IPS-18a (cell line): Measurements from ENCODE around the gene LOXHD1.

Experiments
- H3K27ac ChIP-seq: one replicate; pipeline ENCODE4 v1.5.1; 2013; ENCODE audit warnings: low read length
- H3K27me3 ChIP-seq: one replicate; pipeline ENCODE4 v1.6.1; 2013; ENCODE audit warnings: mild to moderate bottlenecking, low read length; ENCODE audit not compliant: control insufficient read depth, insufficient read depth
- H3K36me3 ChIP-seq: one replicate; pipeline ENCODE4 v1.6.1; 2013; ENCODE audit warnings: low read depth, low read length; ENCODE audit not compliant: control insufficient read depth
- H3K4me1 ChIP-seq: one replicate; pipeline ENCODE4 v1.6.1; 2013; ENCODE audit warnings: low read depth, low read length; ENCODE audit not compliant: control insufficient read depth
- H3K4me3 ChIP-seq: one replicate; pipeline ENCODE4 v1.5.1; 2013; ENCODE audit warnings: low read length
- H3K9ac ChIP-seq: one replicate; pipeline ENCODE4 v1.6.1; 2013; ENCODE audit warnings: mild to moderate bottlenecking, low read length, moderate library complexity
- H3K9me3 ChIP-seq: one replicate; pipeline ENCODE4 v1.6.1; 2013; ENCODE audit warnings: low read depth, low read length; ENCODE audit not compliant: control insufficient read depth

LOXHD1 gene

GRCh38 chr18:46639386-46639785 lies 17.6 kb downstream of the LOXHD1 start:
- H3K27ac ChIP-seq = no peak overlapping the region
- no peak overlapping the region for H3K4me3 ChIP-seq
- no peak overlapping the region for H3K9ac ChIP-seq
- H3K36me3 ChIP-seq = no peaks in the 10 kb centered on the region
- no peaks in the 10 kb centered on the region for H3K27me3 ChIP-seq
- H3K9me3 ChIP-seq = no peaks in the 10 kb centered on the region
- no peaks in the 10 kb centered on the region for H3K4me1 ChIP-seq

GRCh38 chr18:46636040-46636630 lies 20.9 kb downstream of the LOXHD1 start:
- no peaks in the 10 kb centered on the region for H3K9me3 ChIP-seq
- no peaks in the 10 kb centered on the region for H3K27me3 ChIP-seq
- H3K36me3 ChIP-seq = no peaks in the 10 kb centered on the region
- no peak overlapping the region for H3K27ac ChIP-seq
- H3K4me3 ChIP-seq = no peak overlapping the region
- H3K4me1 ChIP-seq = no peaks in the 10 kb centered on the region
- H3K9ac ChIP-seq = no peak overlapping the region

- no peaks in the 10 kb centered on the region for H3K4me1 ChIP-seq
- H3K4me3 ChIP-seq = no peak overlapping the region
- no peak overlapping the region for H3K27ac ChIP-seq
- no peak overlapping the region for H3K9ac ChIP-seq
- H3K36me3 ChIP-seq = no peaks in the 10 kb centered on the region
- H3K27me3 ChIP-seq = no peaks in the 10 kb centered on the region
- no peaks in the 10 kb centered on the region for H3K9me3 ChIP-seq
Observed at GRCh38 chr18:46632401-46633071, 24.5 kb downstream of the LOXHD1 start.

GRCh38 chr18:46630991-46631390 lies 26.0 kb downstream of the LOXHD1 start:
- Histone ChIP-seq H3K27ac (no peak overlapping the region), H3K4me1 (no peaks in the 10 kb centered on the region), H3K36me3 (no peaks in the 10 kb centered on the region), H3K9ac (no peak overlapping the region), H3K9me3 (no peaks in the 10 kb centered on the region), H3K27me3 (no peaks in the 10 kb centered on the region), H3K4me3 (no peak overlapping the region)

GRCh38 chr18:46630160-46630559 lies 26.9 kb downstream of the LOXHD1 start:
- H3K4me3 ChIP-seq = no peak overlapping the region
- no peaks in the 10 kb centered on the region for H3K4me1 ChIP-seq
- no peak overlapping the region for H3K27ac ChIP-seq
- H3K36me3 ChIP-seq = no peaks in the 10 kb centered on the region
- H3K9ac ChIP-seq = no peak overlapping the region
- no peaks in the 10 kb centered on the region for H3K9me3 ChIP-seq
- no peaks in the 10 kb centered on the region for H3K27me3 ChIP-seq

GRCh38 chr18:46629361-46629760 lies 27.7 kb downstream of the LOXHD1 start:
- Histone ChIP-seq H3K4me3 (no peak overlapping the region), H3K4me1 (no peaks in the 10 kb centered on the region), H3K9me3 (no peaks in the 10 kb centered on the region), H3K27ac (no peak overlapping the region), H3K9ac (no peak overlapping the region), H3K27me3 (no peaks in the 10 kb centered on the region), H3K36me3 (no peaks in the 10 kb centered on the region)

GRCh38 chr18:46628206-46628605 lies 28.8 kb downstream of the LOXHD1 start:
- Histone ChIP-seq H3K27ac (no peak overlapping the region), H3K4me1 (no peaks in the 10 kb centered on the region), H3K36me3 (no peaks in the 10 kb centered on the region), H3K9me3 (no peaks in the 10 kb centered on the region), H3K4me3 (no peak overlapping the region), H3K27me3 (no peaks in the 10 kb centered on the region), H3K9ac (no peak overlapping the region)

GRCh38 chr18:46627136-46627535 lies 29.9 kb downstream of the LOXHD1 start:
- Histone ChIP-seq H3K27me3 (no peaks in the 10 kb centered on the region), H3K4me3 (no peak overlapping the region), H3K27ac (no peak overlapping the region), H3K4me1 (no peaks in the 10 kb centered on the region), H3K36me3 (no peaks in the 10 kb centered on the region), H3K9ac (no peak overlapping the region), H3K9me3 (no peaks in the 10 kb centered on the region)

GRCh38 chr18:46625069-46625468 lies 32.0 kb downstream of the LOXHD1 start:
- Histone ChIP-seq H3K9ac (no peak overlapping the region), H3K9me3 (no peaks in the 10 kb centered on the region), H3K27ac (no peak overlapping the region), H3K4me3 (no peak overlapping the region), H3K36me3 (no peaks in the 10 kb centered on the region), H3K27me3 (no peaks in the 10 kb centered on the region), H3K4me1 (no peaks in the 10 kb centered on the region)

- H3K9me3 ChIP-seq = no peaks in the 10 kb centered on the region
- H3K36me3 ChIP-seq = no peaks in the 10 kb centered on the region
- no peak overlapping the region for H3K9ac ChIP-seq
- H3K27ac ChIP-seq = no peak overlapping the region
- no peaks in the 10 kb centered on the region for H3K27me3 ChIP-seq
- H3K4me3 ChIP-seq = no peak overlapping the region
- H3K4me1 ChIP-seq = no peaks in the 10 kb centered on the region
Observed at GRCh38 chr18:46624127-46624526, 32.9 kb downstream of the LOXHD1 start.

- Histone ChIP-seq H3K4me1 (no peaks in the 10 kb centered on the region), H3K4me3 (no peak overlapping the region), H3K36me3 (no peaks in the 10 kb centered on the region), H3K27ac (no peak overlapping the region), H3K9me3 (no peaks in the 10 kb centered on the region), H3K9ac (no peak overlapping the region), H3K27me3 (no peaks in the 10 kb centered on the region)
Observed at GRCh38 chr18:46623541-46623940, 33.5 kb downstream of the LOXHD1 start.

GRCh38 chr18:46622999-46623398 lies 34.0 kb downstream of the LOXHD1 start:
- Histone ChIP-seq H3K4me3 (no peak overlapping the region), H3K27ac (no peak overlapping the region), H3K9ac (no peak overlapping the region), H3K4me1 (no peaks in the 10 kb centered on the region), H3K36me3 (no peaks in the 10 kb centered on the region), H3K9me3 (no peaks in the 10 kb centered on the region), H3K27me3 (no peaks in the 10 kb centered on the region)
